NCI-H2029 treated with DMSO at 0.1 percent for 48 hours (cell line): ENCODE data around the gene KANTR.

Experiments
- DNase-seq: peaks from one replicate; lab custom pipeline; 2025; lab: John Stamatoyannopoulos, UW

Gene KANTR

DNA sequence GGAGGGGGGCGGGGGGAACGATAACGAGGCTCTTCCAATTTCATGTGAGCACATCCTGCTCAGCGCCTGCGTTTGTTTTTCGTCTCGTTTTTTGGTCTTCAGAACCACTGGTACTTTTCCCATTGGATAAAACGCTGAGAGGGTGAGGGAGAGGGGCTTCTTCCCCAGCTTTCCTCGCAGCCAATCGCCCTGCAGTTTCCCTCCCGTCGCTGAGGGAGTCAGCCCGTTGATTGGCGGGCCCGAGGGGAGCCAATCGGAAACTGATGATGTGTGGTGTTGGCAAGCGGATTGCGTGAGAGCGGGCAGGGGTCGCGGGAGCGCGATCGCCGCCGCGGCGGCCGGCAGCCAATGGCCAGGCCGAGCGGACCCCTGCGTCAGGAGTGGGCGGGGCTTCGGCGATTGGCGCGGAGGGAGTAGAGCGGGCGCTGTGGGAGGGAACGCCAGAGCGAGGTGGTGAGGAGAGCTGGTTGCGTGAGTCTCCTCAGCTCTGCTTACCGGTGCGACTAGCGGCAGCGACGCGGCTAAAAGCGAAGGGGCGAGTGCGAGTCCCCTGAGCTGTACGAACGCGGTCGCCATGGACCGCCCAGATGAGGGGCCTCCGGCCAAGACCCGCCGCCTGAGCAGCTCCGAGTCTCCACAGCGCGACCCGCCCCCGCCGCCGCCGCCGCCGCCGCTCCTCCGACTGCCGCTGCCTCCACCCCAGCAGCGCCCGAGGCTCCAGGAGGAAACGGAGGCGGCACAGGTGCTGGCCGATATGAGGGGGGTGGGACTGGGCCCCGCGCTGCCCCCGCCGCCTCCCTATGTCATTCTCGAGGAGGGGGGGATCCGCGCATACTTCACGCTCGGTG lies 11.8 kb upstream of the KANTR start, which contains the start of gene TSPYL2:
Gene TSPYL2 (plus strand): TSS at position 443 of the 848 bp plus-strand sequence. CDS start 132 bp downstream, at position 575.
- peak; percentile 71 for DNase-seq

DNA sequence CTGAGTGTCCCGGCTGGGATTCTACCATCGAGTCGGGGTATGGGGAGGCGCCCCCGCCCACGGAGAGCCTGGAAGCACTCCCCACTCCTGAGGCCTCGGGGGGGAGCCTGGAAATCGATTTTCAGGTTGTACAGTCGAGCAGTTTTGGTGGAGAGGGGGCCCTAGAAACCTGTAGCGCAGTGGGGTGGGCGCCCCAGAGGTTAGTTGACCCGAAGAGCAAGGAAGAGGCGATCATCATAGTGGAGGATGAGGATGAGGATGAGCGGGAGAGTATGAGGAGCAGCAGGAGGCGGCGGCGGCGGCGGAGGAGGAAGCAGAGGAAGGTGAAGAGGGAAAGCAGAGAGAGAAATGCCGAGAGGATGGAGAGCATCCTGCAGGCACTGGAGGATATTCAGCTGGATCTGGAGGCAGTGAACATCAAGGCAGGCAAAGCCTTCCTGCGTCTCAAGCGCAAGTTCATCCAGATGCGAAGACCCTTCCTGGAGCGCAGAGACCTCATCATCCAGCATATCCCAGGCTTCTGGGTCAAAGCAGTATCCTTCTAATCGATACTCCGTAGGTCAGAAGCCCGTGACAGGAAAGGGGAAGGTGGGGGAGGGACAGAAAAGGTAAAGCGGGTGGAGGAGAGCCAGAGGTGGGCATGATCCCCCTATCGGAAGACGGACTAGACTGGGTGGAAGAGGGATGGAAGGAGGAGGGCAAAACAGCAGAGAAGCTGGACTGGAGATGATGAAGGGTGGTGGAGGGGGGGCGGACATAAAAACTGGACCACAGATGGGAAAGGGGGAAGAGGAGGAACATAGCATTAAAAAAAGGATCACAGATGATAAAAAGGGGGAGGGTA lies 10.9 kb upstream of the KANTR start:
- no peak for DNase-seq

- DNase-seq: no peak
Measured at GRCh38 chrX:53084043-53084570, 9.8 kb upstream of the KANTR start.

GRCh38 chrX:53084863-53085262 lies 9.1 kb upstream of the KANTR start:
- no peak for DNase-seq

DNA sequence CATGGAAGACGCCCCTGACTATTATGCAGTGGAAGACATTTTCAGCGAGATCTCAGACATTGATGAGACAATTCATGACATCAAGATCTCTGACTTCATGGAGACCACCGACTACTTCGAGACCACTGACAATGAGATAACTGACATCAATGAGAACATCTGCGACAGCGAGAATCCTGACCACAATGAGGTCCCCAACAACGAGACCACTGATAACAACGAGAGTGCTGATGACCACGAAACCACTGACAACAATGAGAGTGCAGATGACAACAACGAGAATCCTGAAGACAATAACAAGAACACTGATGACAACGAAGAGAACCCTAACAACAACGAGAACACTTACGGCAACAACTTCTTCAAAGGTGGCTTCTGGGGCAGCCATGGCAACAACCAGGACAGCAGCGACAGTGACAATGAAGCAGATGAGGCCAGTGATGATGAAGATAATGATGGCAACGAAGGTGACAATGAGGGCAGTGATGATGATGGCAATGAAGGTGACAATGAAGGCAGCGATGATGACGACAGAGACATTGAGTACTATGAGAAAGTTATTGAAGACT lies 8.2 kb upstream of the KANTR start:
- DNase-seq: no peak

- no peak for DNase-seq
Measured at GRCh38 chrX:53086464-53086863, 7.5 kb upstream of the KANTR start.

DNA sequence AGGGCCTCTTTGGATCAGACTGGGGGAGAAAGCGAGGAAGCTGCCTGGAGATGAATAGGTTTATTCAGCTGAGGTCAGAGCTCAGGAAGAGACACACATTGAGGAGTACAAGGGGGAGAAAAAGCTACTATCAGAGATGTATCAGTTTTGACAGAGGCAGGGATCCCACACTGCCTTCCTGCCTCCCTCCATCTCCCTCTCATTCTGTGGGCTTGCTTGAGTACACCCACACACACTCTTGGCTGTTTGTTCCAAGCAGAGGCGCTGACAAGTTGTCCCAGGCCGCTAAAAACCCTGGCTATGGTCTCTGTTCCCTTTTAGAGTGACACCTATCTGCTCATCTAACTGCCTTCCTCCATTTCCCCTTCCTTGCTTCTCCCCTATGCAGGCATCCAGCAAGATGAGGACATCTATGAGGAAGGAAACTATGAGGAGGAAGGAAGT lies 6.5 kb upstream of the KANTR start:
- no peak for DNase-seq

GRCh38 chrX:53088136-53088974 lies 5.6 kb upstream of the KANTR start:
- DNase-seq: peak; percentile 45

GRCh38 chrX:53089224-53089842 lies 4.6 kb upstream of the KANTR start:
- peak; percentile 41 for DNase-seq

DNA sequence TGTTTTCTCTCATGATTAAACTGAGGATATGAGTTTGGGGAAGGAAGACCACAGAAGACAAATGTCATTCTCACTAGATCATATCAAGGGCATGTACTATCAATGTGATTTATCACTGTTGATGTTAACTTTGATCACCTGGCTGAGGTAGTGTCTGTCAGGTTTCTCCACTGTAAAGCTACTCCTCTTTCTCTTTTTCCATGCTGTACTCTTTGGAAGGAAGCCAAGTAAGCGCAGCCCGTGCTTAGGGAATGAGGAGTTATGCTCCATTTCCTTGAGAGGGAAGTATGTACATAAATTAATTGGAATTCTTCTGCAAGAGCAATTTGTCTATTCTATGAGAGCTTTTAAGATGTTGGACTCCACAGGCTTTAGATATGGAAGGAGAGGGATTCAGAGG lies 4.0 kb upstream of the KANTR start:
- no peak for DNase-seq

- DNase-seq: no peak
Measured at GRCh38 chrX:53091354-53091753, 2.6 kb upstream of the KANTR start.

DNA sequence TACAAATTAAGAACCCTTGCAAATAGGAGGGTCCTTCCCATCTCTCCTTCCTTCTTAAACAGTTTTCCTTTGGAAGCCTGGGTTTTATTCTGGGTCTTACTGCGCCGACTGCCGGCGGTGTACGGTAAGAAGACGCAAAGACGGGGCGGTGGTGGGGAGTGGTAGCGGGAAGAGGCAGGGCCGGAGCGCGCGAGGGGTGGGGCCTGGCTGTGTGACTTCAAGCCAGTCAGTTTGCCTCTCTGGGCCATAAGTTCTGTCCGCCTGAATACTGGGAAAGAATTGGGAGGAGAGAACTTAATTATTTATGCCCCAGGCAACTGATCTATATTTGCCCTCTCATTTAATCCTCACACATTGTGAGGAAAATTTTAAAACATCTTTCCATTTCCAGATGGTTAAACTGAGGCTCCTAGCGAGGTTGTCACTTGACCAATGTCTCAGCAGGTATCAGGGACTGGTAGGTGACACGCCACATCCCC lies 726 bp upstream of the KANTR start:
- peak; percentile 30 for DNase-seq

- no peak for DNase-seq
Measured at GRCh38 chrX:53094582-53094905, 602 bp downstream of the KANTR start.

- no peak for DNase-seq
Measured at GRCh38 chrX:53095796-53096195, 1.9 kb downstream of the KANTR start.

DNA sequence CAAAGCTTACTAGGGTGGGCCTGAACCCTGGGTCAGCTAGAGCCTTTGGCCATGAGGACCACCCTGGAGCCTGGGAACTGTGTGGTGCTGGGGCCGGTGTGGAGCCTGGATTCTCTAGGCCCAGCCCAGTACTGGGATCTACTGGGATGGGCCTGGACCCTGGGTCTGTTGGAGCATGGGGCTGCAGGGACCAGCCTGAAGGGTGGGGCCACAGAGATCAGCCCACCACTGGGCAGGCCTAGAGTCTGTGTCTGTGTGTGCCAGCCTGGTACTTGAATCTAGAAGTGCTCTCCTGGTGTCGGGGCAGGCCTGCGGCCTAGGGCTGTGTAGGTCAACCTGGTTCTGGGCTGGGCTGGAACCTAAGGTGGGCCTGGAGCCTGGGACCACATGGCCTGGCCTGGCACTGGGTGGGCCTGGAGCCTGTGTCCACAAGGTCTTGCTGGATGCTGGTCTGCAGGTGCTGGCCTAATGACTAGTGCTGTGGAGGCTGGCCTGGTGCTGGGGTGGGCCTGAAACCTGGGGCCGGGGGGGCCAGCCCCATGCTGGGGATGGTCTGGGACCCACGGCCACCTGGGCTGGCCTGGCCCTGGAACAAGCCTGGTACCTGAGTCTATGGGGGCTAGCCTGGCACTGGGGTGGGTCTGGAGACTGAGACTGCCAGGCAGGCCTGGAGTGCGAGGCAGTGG lies 21.1 kb downstream of the KANTR start:
- DNase-seq: no peak

DNA sequence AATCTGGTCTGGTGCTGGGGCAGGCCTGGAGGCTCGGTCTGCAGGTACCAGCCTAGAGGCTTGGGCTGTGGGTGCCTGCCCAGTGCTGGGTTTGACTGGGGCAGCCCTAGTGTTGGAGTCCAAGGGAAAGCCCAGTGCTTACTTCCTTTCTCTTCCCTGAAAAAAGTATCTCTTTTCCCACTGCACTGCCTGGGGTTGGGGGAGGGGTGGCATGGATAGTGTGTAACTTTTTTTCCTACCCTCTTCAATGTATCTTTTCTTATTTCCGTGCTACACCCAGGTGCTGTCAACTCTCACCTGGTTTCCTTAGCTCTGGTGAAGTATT lies 21.6 kb downstream of the KANTR start:
- no peak for DNase-seq

GRCh38 chrX:53116101-53116500 lies 22.2 kb downstream of the KANTR start:
- DNase-seq: no peak

- DNase-seq: no peak
Measured at GRCh38 chrX:53122013-53122412, 28.1 kb downstream of the KANTR start.

- no peak for DNase-seq
Measured at GRCh38 chrX:53125506-53125905, 31.6 kb downstream of the KANTR start.

- DNase-seq: no peak
Measured at GRCh38 chrX:53126377-53126776, 32.4 kb downstream of the KANTR start.
